Common myeloid progenitor, CD34-positive (primary cell): ENCODE results near the gene LAMP1.

Experiments used
- CTCF ChIA-PET: fragments of 350-600 bp; sonication (Branson Sonifier 250); formaldehyde crosslinking; loops from one replicate; lab custom pipeline; 2021; ENCODE audit warnings: antibody characterized with exemption; lab: Charles Lee
- POLR2A ChIA-PET: fragments of 350-600 bp; sonication (Branson Sonifier 250); formaldehyde crosslinking; loops from one replicate; lab custom pipeline; 2021; ENCODE audit warnings: antibody characterized with exemption; lab: Charles Lee
- DNase-seq, 3 donors: peaks; one replicate each; pipeline versions ENCODE4 v3.0.0 to v3.0.0-alpha.2; 2013
- H3K27ac ChIP-seq, 2 experiments: 1 replicate in 1 of 2; 2 replicates in 1 of 2; pipeline ENCODE4 v1.7.0; 2013; ENCODE audit warnings: inconsistent platforms in 2 of 2, low read length in 2 of 2, mild to moderate bottlenecking in 2 of 2, low read depth in 1 of 2, moderate library complexity in 1 of 2; ENCODE audit not compliant: severe bottlenecking in 2 of 2, insufficient read depth in 1 of 2, poor library complexity in 1 of 2
- H3K27me3 ChIP-seq, 5 experiments: replicated peaks in 2 of 5; 1 replicate in 3 of 5; 2 replicates in 2 of 5; pipeline versions ENCODE4 v1.6.1 to v1.7.0; 2013; ENCODE audit warnings: low read length in 4 of 5, mild to moderate bottlenecking in 2 of 5, moderate library complexity in 2 of 5, inconsistent platforms in 1 of 5; ENCODE audit not compliant: insufficient read depth in 5 of 5, control insufficient read depth in 4 of 5
- H3K36me3 ChIP-seq, 4 experiments: 1 replicate in 2 of 4; 2 replicates in 2 of 4; pipeline versions ENCODE4 v1.6.1 to v1.7.0; 2013; ENCODE audit warnings: low read length in 3 of 4, control low read depth in 1 of 4, mild to moderate bottlenecking in 1 of 4; ENCODE audit not compliant: control insufficient read depth in 4 of 4, insufficient read depth in 4 of 4
- H3K4me1 ChIP-seq, 4 experiments: 1 replicate in 3 of 4; 2 replicates in 1 of 4; pipeline versions ENCODE4 v1.6.1 to v1.7.1; 2013; ENCODE audit warnings: low read length in 3 of 4, mild to moderate bottlenecking in 3 of 4, control low read depth in 1 of 4, inconsistent platforms in 1 of 4, moderate library complexity in 1 of 4; ENCODE audit not compliant: control insufficient read depth in 4 of 4, insufficient read depth in 4 of 4; ENCODE audit errors: control extremely low read depth in 1 of 4
- H3K4me3 ChIP-seq, 7 experiments: 1 replicate in 4 of 7; 2 replicates in 3 of 7; pipeline versions ENCODE4 v1.5.1 to v1.7.0; 2013; ENCODE audit warnings: mild to moderate bottlenecking in 7 of 7, low read length in 6 of 7, moderate library complexity in 6 of 7, inconsistent platforms in 2 of 7, low read depth in 2 of 7, control low read depth in 1 of 7; ENCODE audit not compliant: insufficient read depth in 4 of 7, control insufficient read depth in 1 of 7; ENCODE audit errors: extremely low read depth in 1 of 7
- H3K9me3 ChIP-seq, 5 experiments: 1 replicate in 4 of 5; 2 replicates in 1 of 5; pipeline versions ENCODE4 v1.6.1 to v1.7.1; 2013; ENCODE audit warnings: low read length in 4 of 5, mild to moderate bottlenecking in 2 of 5, inconsistent platforms in 1 of 5, low read depth in 1 of 5, moderate library complexity in 1 of 5; ENCODE audit not compliant: control insufficient read depth in 4 of 5, insufficient read depth in 2 of 5; ENCODE audit errors: control extremely low read depth in 1 of 5
- WGBS: methylation state at CpG from one replicate; pipeline ENCODE4 v1.1.5; 2013; ENCODE audit not compliant: insufficient coverage; 5-methylcytosine and 5-hydroxymethylcytosine counted together

LAMP1 gene

GRCh38 chr13:113324398-113324797, 27.4 kb downstream of the LAMP1 start:
- CTCF ChIA-PET: interaction anchor here (1.3 to 1.4 kb wide), 2 partner anchors 13 to 23 kb away, joined by 4 read pairs; no protein-coding TSS in a partner anchor
- no peak for DNase-seq
- Histone ChIP-seq H3K36me3 (peaks cover 6 to 56% (median 44%) of the 10 kb centered on the region in 4 experiments), H3K4me1 (peaks cover 0 to 6% (median 2%) of the 10 kb centered on the region in 4 experiments), H3K4me3 (no peak overlapping the region), H3K27me3 (no peaks in the 10 kb centered on the region), H3K27ac (no peak overlapping the region), H3K9me3 (no peaks in the 10 kb centered on the region)
- POLR2A ChIA-PET: no interaction called here
- 93% methylated on average over 12 of the region's 12 CpGs for WGBS

GRCh38 chr13:113325779-113326178, 28.7 kb downstream of the LAMP1 start:
- Histone ChIP-seq H3K4me1 (peaks cover 0 to 6% (median 2%) of the 10 kb centered on the region in 4 experiments), H3K27ac (no peak overlapping the region), H3K9me3 (no peaks in the 10 kb centered on the region), H3K4me3 (no peak overlapping the region), H3K27me3 (no peaks in the 10 kb centered on the region), H3K36me3 (peaks cover 0 to 42% (median 30%) of the 10 kb centered on the region in 4 experiments)
- DNase-seq: no peak
- ChIA-PET CTCF (no interaction called here), POLR2A (no interaction called here)
- 96% methylated on average over 16 of the region's 23 CpGs for WGBS

GRCh38 chr13:113327391-113327765, 30.3 kb downstream of the LAMP1 start:
- ChIA-PET CTCF (interaction anchor here (1.6 kb wide), 1 partner anchor 35 kb away, joined by 4 read pairs; no protein-coding TSS in a partner anchor), POLR2A (no interaction called here)
- DNase-seq: no peak

GRCh38 chr13:113327766-113328471, 30.9 kb downstream of the LAMP1 start:
- peaks cover 0 to 23% (median 12%) of the 10 kb centered on the region in 4 experiments for H3K36me3 ChIP-seq
- H3K27ac ChIP-seq: no peak overlapping the region
- H3K4me3 ChIP-seq: no peak overlapping the region
- CTCF ChIA-PET: interaction anchor here (1.6 kb wide), 1 partner anchor 34 kb away, joined by 4 read pairs; no protein-coding TSS in a partner anchor
- POLR2A ChIA-PET: no interaction called here
- peaks cover 0 to 6% (median 2%) of the 10 kb centered on the region in 4 experiments for H3K4me1 ChIP-seq
- WGBS: 69% methylated on average over 18 of the region's 20 CpGs
- H3K9me3 ChIP-seq: no peaks in the 10 kb centered on the region
- no peaks in the 10 kb centered on the region for H3K27me3 ChIP-seq
- DNase-seq: peak in 2 of 3 donors; percentile 38 to 59

More at GRCh38 chr13:113327391-113327765, 30.3 kb downstream of the LAMP1 start:
- H3K27me3 ChIP-seq: no peaks in the 10 kb centered on the region
- H3K4me3 ChIP-seq: no peak overlapping the region
- peaks cover 0 to 26% (median 14%) of the 10 kb centered on the region in 4 experiments for H3K36me3 ChIP-seq
- peaks cover 0 to 6% (median 2%) of the 10 kb centered on the region in 4 experiments for H3K4me1 ChIP-seq
- 88% methylated on average over 10 of the region's 13 CpGs for WGBS
- H3K9me3 ChIP-seq: no peaks in the 10 kb centered on the region
- H3K27ac ChIP-seq: no peak overlapping the region

- peaks cover 0 to 6% (median 2%) of the 10 kb centered on the region in 4 experiments for H3K4me1 ChIP-seq
- H3K9me3 ChIP-seq: no peaks in the 10 kb centered on the region
- H3K36me3 ChIP-seq: peaks cover 0 to 14% (median 3%) of the 10 kb centered on the region in 4 experiments
- H3K27ac ChIP-seq: no peak overlapping the region
- H3K4me3 ChIP-seq: no peak overlapping the region
- ChIA-PET CTCF (no interaction called here), POLR2A (no interaction called here)
- 93% methylated on average over 12 of the region's 12 CpGs for WGBS
- H3K27me3 ChIP-seq: no peaks in the 10 kb centered on the region
- no peak for DNase-seq
Measured at GRCh38 chr13:113328851-113329250, 31.8 kb downstream of the LAMP1 start.

GRCh38 chr13:113329656-113330312, 32.7 kb downstream of the LAMP1 start:
- DNase-seq: no peak

GRCh38 chr13:113332615-113333014, 35.6 kb downstream of the LAMP1 start:
- no peak overlapping the region for H3K4me3 ChIP-seq
- no peaks in the 10 kb centered on the region for H3K36me3 ChIP-seq
- 97% methylated on average over 10 of the region's 12 CpGs for WGBS
- no peaks in the 10 kb centered on the region for H3K9me3 ChIP-seq
- ChIA-PET CTCF (no interaction called here), POLR2A (no interaction called here)
- no peak overlapping the region for H3K27ac ChIP-seq
- peaks cover 0 to 4% (median 0%) of the 10 kb centered on the region in 5 experiments for H3K27me3 ChIP-seq
- H3K4me1 ChIP-seq: peaks cover 0 to 6% (median 2%) of the 10 kb centered on the region in 4 experiments
- no peak for DNase-seq

More at GRCh38 chr13:113329656-113330312, 32.7 kb downstream of the LAMP1 start:
- 93% methylated on average over 15 of the region's 22 CpGs for WGBS
- ChIA-PET POLR2A (no interaction called here), CTCF (no interaction called here)
- no peaks in the 10 kb centered on the region for H3K9me3 ChIP-seq
- H3K27ac ChIP-seq: no peak overlapping the region
- H3K4me1 ChIP-seq: peaks cover 0 to 6% (median 2%) of the 10 kb centered on the region in 4 experiments
- peaks cover 0 to 5% (median 1%) of the 10 kb centered on the region in 4 experiments for H3K36me3 ChIP-seq
- H3K4me3 ChIP-seq: no peak overlapping the region
- H3K27me3 ChIP-seq: no peaks in the 10 kb centered on the region
